Adipocyte (in vitro differentiated cells): ENCODE data around the gene MBNL2.
"Not testable (repeated sequence)": the region's sequence is repeated elsewhere in the genome, so short reads cannot be mapped to it uniquely, and the experiment has no call there.

ENCODE experiments used
- DNase-seq: peaks from one replicate; pipeline ENCODE4 v3.0.0-alpha.2; 2015; ENCODE audit warnings: low read depth
- H3K27me3 ChIP-seq: replicated peaks from 2 replicates; pipeline ENCODE4 v1.7.0; 2013; ENCODE audit warnings: mild to moderate bottlenecking, low read length, moderate library complexity; ENCODE audit not compliant: control insufficient read depth, insufficient read depth
- H3K36me3 ChIP-seq: 2 replicates; pipeline ENCODE4 v1.7.0; 2013; ENCODE audit warnings: low read length, mild to moderate bottlenecking, moderate library complexity; ENCODE audit not compliant: control insufficient read depth, insufficient read depth, severe bottlenecking
- H3K4me1 ChIP-seq: 2 replicates; pipeline ENCODE4 v1.7.0; 2013; ENCODE audit warnings: mild to moderate bottlenecking, low read length, moderate library complexity; ENCODE audit not compliant: control insufficient read depth, insufficient read depth
- H3K4me3 ChIP-seq: 2 replicates; pipeline ENCODE4 v1.7.0; 2013; ENCODE audit warnings: mild to moderate bottlenecking, low read length, moderate library complexity
- H3K9ac ChIP-seq: 2 replicates; pipeline ENCODE4 v1.7.0; 2013; ENCODE audit warnings: mild to moderate bottlenecking, low read length, moderate library complexity
- H3K9me3 ChIP-seq: 2 replicates; pipeline ENCODE4 v1.7.0; 2013; ENCODE audit warnings: mild to moderate bottlenecking, low read length, moderate library complexity; ENCODE audit not compliant: control insufficient read depth

MBNL2 gene

DNA sequence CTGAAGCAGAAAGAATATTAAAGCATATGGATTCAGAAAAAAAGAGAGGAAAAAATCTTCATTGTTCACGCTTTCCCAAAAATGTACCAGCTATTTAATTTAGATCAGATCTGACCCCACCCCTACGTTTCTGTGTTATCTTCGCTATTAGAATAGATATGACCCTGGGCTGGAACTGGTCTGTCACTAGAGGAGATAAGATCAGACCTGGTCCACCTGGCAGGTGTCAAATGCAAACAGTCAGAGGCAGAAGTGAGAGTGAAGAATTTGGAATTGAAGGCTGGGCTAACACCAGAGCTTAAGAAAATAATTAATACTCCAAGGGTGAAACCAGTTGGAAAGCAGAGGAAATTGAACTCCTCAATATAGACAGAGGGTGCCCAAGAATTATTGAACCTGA is 30.0 kb upstream of the MBNL2 start:
- H3K9ac ChIP-seq, result no peak overlapping the region
- no peaks in the 10 kb centered on the region for H3K27me3 ChIP-seq
- no peak overlapping the region for H3K4me3 ChIP-seq
- no peaks in the 10 kb centered on the region for H3K9me3 ChIP-seq
- no peaks in the 10 kb centered on the region for H3K36me3 ChIP-seq
- DNase-seq, result no peak
- no peaks in the 10 kb centered on the region for H3K4me1 ChIP-seq

DNA sequence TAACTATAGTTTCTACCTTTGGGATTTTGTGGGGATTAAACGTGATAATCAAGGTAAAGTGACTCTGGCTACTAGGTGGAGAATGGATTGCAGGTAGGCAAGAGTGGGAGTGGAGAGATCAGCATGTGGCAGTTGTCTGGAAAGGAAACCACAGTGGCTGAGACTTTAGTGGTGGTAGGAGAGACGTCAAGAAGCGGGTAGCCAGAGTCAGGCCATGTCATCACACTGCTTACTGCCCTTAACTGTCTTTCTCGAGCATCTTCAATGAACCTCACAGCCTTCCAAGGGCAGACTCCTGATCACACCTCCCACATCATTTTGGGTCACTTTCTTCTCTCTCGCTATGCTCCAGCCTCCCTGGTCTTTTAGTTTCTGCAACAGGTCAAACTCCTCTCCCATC is 28.6 kb upstream of the MBNL2 start:
- Histone ChIP-seq H3K4me3 (no peak overlapping the region), H3K36me3 (no peaks in the 10 kb centered on the region), H3K27me3 (no peaks in the 10 kb centered on the region), H3K9me3 (no peaks in the 10 kb centered on the region), H3K9ac (no peak overlapping the region), H3K4me1 (no peaks in the 10 kb centered on the region)
- no peak for DNase-seq

DNA sequence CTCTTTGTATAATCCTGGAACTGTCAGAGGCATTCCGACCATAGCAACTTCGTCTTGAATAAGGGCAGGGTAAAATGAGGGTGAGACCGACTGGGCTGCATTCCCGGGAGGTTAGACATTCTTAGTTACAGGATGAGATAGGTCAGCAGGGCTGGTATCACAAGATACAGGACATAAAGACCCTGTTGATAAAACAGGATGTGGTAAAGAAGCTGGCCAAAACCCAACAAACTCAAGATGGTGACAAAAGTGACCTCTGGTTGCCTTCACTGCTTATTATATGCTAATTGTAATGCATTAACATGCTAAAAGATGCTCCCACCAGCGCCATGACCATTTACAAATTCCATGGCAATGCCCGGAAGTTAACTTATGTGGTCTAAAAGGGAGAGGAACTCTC is 27.7 kb upstream of the MBNL2 start:
- Histone ChIP-seq H3K4me1 (no peaks in the 10 kb centered on the region), H3K9ac (no peak overlapping the region), H3K36me3 (no peaks in the 10 kb centered on the region), H3K27me3 (no peaks in the 10 kb centered on the region), H3K4me3 (no peak overlapping the region), H3K9me3 (no peaks in the 10 kb centered on the region)
- peak; percentile 14 for DNase-seq

DNA sequence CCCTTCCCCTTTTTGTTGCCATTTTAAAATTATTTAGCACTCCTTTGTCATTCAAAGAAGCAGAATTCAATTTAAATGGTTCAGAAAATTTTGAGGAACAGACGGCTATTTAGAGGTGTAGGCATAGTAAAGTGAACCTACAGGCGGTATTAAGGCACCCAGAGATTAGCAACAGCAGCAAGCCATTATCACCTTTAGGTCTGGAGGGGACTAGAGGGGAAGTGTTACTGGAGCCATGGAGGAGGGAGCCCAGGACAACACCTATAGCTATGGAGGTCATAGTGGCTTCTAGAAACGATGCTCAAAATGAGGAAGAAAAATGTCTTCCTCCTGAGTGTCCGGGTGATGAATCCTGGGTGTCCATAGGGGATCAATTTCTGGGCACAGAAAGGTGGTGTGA is 25.8 kb upstream of the MBNL2 start:
- DNase-seq, result no peak

DNA sequence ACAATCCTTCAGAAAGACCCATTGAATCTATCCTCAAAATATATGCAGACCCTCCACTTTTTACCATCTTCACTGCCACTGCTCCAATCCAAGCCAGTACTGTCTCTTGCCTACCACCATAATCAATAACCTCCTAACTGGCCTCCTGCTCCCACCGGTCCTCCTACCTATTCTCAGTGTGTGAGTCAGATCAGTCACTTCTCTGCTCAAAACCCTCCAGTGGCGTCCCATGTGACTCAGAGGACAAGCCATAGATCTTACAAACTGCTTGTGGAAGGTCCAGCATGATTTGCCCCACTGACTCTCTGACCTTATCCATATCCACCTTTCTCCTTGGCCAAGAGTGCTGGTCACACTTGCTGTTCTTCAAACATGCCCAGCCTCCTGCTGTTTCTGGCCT is 23.4 kb upstream of the MBNL2 start:
- H3K4me3 ChIP-seq, result no peak overlapping the region
- no peak overlapping the region for H3K9ac ChIP-seq
- H3K9me3 ChIP-seq, result no peaks in the 10 kb centered on the region

More for the DNA sequence above, 25.8 kb upstream of the MBNL2 start:
- Histone ChIP-seq H3K4me3 (no peak overlapping the region), H3K9me3 (no peaks in the 10 kb centered on the region), H3K27me3 (no peaks in the 10 kb centered on the region), H3K9ac (no peak overlapping the region), H3K4me1 (no peaks in the 10 kb centered on the region), H3K36me3 (no peaks in the 10 kb centered on the region)

DNA sequence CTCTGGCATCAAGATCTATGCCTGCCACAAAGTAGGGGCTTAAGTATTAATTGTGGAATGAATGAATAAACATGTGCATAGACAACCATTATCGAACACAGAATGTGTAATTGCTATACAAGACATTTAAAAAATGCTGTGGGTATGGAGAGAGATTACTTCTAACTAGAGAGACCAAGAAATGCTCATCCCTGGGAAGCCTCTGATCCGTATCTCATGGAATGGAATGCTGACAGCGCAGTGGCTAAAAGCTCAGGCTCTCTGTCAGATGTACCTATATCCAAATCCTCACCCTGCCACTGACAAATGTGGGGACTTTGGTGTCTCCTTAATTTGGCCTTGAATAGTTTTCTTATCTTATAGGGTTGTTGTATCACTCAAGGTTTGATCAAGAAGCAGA is 22.7 kb upstream of the MBNL2 start:
- no peak overlapping the region for H3K9ac ChIP-seq
- H3K27me3 ChIP-seq, result no peaks in the 10 kb centered on the region
- DNase-seq, result no peak
- H3K9me3 ChIP-seq, result no peaks in the 10 kb centered on the region
- H3K4me3 ChIP-seq, result no peak overlapping the region
- H3K36me3 ChIP-seq, result no peaks in the 10 kb centered on the region
- no peaks in the 10 kb centered on the region for H3K4me1 ChIP-seq

More for the DNA sequence above, 23.4 kb upstream of the MBNL2 start:
- DNase-seq, result no peak
- Histone ChIP-seq H3K36me3 (no peaks in the 10 kb centered on the region), H3K4me1 (no peaks in the 10 kb centered on the region), H3K27me3 (no peaks in the 10 kb centered on the region)

DNA sequence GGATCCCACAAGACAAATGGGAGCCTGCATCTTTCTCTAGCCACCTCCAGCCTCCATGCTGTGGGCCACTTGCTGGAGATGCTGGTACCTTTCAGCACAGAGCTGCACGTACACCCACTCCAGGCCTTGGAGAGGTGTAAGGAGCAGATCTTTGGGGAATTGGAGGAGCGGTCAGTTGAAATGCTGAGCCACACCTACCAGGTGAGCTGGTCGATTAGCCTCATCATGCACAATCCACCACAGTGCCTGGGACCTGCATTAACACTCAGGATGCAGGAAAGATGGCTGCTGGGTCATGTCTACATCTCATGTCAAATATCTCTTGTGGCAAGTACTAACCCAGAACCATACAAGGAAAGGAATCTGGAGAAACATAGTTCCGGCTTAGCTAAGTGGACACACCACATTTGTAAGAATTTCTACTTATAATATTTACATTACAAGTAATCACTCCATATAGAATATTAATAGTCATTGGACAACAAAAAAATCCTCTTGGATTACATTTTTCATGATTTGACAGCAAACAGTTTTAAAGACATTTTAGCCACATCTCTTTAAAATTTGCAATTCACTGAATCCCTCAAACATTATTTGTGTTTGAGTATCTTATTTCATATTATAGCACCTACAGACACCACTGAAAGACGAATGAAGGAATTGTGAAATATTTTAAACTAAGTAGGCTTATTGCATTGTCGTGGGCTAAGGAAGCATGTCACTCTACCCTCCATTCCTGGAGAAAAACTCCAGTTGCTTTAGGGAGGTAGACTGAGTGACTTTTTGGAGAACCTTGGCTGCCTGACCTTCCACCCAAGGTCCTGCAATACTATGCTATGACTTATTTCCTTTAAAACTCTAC is 21.8 kb upstream of the MBNL2 start:
- no peak for DNase-seq
- no peaks in the 10 kb centered on the region for H3K36me3 ChIP-seq
- no peaks in the 10 kb centered on the region for H3K27me3 ChIP-seq
- no peak overlapping the region for H3K9ac ChIP-seq
- H3K4me3 ChIP-seq, result no peak overlapping the region
- H3K9me3 ChIP-seq, result no peaks in the 10 kb centered on the region
- H3K4me1 ChIP-seq, result no peaks in the 10 kb centered on the region

DNA sequence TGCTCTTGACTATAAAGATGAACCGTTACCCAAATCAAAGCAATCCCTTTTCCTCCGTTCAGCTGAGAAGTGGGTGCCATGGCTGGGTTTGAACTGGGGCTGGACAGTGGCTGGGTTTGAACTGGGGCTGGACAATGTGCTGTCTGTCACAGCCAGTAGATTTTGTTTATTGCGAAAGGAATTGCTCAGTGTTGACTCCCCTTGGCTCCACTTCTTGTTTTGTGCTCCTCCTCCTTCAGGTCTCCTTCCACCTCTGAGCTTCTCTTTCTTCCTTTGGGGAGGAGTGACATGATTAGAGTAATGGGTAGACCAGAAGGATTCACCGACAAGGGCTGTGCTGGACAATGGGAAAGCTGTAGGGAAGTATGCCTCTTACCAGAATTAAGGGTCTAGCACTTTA is 19.4 kb upstream of the MBNL2 start:
- H3K36me3 ChIP-seq, result no peaks in the 10 kb centered on the region
- H3K9ac ChIP-seq, result no peak overlapping the region
- DNase-seq, result no peak
- no peaks in the 10 kb centered on the region for H3K27me3 ChIP-seq
- H3K4me1 ChIP-seq, result peaks cover 12% of the 10 kb centered on the region
- no peaks in the 10 kb centered on the region for H3K9me3 ChIP-seq
- H3K4me3 ChIP-seq, result no peak overlapping the region

DNA sequence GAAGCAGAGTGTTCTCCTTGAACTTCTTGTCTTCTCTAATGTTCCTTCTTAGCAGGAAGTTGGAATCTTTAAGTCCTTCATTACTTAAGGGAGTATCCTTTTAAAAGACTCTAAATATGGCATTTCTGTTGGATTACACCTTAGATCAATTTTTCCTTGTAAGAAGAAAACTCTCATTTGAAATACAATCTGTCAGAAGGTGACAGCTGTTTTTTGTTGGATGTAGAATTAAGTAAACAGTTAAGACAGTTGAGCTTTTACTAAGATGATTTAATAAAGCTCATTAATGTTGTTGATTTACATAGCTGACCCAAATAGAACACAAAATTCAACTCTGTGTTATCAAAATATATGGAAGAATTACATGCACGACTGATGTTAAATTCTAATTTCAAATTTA is 16.7 kb upstream of the MBNL2 start:
- no peak for DNase-seq
- peaks cover 12% of the 10 kb centered on the region for H3K4me1 ChIP-seq
- no peaks in the 10 kb centered on the region for H3K9me3 ChIP-seq
- no peaks in the 10 kb centered on the region for H3K36me3 ChIP-seq
- no peak overlapping the region for H3K4me3 ChIP-seq
- no peak overlapping the region for H3K9ac ChIP-seq
- H3K27me3 ChIP-seq, result no peaks in the 10 kb centered on the region

DNA sequence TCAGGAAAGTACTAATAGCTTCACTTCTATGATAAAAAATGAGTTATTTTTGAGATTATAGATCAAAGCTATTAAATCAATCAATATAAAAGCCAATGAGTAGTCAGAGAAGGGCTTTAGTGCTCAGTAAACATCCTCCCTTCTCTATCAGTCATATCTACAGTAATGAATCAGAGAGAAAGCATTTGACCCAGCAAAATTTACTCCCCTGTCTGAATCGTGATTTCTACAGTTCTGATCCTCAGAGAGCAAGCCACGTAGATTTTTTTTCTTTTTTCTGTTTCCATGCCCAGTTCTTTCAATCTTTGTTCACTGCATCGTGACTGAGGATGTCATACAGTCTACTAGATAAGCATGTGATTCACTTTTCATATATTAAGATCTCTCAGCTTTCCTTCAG is 16.2 kb upstream of the MBNL2 start:
- H3K9me3 ChIP-seq, result no peaks in the 10 kb centered on the region
- DNase-seq, result peak; percentile 65
- H3K36me3 ChIP-seq, result no peaks in the 10 kb centered on the region
- H3K4me3 ChIP-seq, result no peak overlapping the region
- peaks cover 17% of the 10 kb centered on the region for H3K4me1 ChIP-seq
- H3K27me3 ChIP-seq, result no peaks in the 10 kb centered on the region
- peak overlapping the region; percentile 56 for H3K9ac ChIP-seq

DNA sequence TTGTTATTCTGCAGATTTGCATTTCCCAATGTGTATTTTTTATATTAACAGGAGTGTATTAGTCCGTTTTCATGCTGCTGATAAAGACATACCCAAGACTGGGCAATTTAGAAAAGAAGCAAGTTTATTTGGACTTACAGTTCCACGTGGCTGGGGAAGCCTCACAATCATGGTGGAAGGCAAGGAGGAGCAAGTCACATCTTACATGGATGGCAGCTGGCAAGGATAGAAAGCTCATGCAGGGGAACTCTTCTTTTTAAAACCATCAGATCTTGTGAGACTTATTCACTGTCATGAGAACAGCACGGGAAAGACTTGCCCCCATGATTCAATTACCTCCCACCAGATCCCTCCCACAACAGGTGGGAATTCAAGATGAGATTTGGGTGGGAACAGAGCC is 14.9 kb upstream of the MBNL2 start:
- DNase-seq, H3K9ac ChIP-seq, H3K36me3 ChIP-seq, H3K4me3 ChIP-seq, H3K9me3 ChIP-seq, H3K27me3 ChIP-seq: not testable (repeated sequence)
- H3K4me1 ChIP-seq, result peaks cover 30% of the 10 kb centered on the region

DNA sequence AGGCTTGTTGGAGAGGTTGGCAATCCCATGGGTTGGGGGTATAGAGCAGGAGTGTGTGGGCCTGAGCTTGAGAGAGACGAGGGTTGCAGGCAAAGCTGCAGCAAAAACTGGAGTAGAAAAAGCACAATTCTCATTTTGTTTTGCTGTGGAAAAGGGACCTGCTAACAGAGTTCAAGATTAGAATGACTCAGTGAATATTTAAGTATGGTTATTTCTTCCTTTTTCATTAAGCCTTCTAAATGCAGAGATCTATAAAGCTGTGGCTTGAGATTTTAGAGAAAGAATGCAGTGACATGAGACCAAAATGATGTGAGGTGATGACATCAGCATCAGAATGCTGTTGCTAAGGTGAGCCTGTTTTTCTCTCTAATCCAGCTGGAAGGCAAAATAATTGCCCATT is 10.8 kb upstream of the MBNL2 start:
- Histone ChIP-seq H3K36me3 (no peaks in the 10 kb centered on the region), H3K4me1 (peaks cover 25% of the 10 kb centered on the region), H3K9me3 (no peaks in the 10 kb centered on the region), H3K9ac (no peak overlapping the region), H3K27me3 (no peaks in the 10 kb centered on the region), H3K4me3 (no peak overlapping the region)
- peak; percentile 30 for DNase-seq
